Thyroid gland (tissue), 4 donors: Measurements from ENCODE around the gene ALPK1. TPM values are rescaled to one million over a fixed set of nuclear protein-coding genes. Genes with fewer than 3 reads are reported as not detected.
"Not testable (repeated sequence)": the region's sequence is repeated elsewhere in the genome, so short reads cannot be mapped to it uniquely, and the experiment has no call there.

Experiments used
- DNase-seq, 2 donors: peaks; one replicate each; pipeline ENCODE4 v3.0.0-alpha.2; 2019
- H3K27ac ChIP-seq, 3 donors: fragments of 200-600 bp; sonication (generic); 1 replicate in 2 of 3; 2 replicates in 1 of 3; pipeline ENCODE4 v1.5.1; 2016 to 2019; ENCODE audit warnings: mild to moderate bottlenecking in 1 of 3, moderate library complexity in 1 of 3
- H3K27me3 ChIP-seq: fragments of 200-600 bp; sonication (generic); one replicate; pipeline ENCODE4 v1.5.1; 2019
- H3K36me3 ChIP-seq, 2 donors: fragments of 200-600 bp; sonication (generic); one replicate each; pipeline ENCODE4 v1.5.1; 2016 to 2019
- H3K4me1 ChIP-seq, 2 donors: fragments of 200-600 bp; sonication (generic); one replicate each; pipeline ENCODE4 v1.5.1; 2017 to 2019
- H3K4me3 ChIP-seq, 3 donors: fragments of 200-600 bp; sonication (generic); replicated peaks in 1 of 3; 1 replicate in 2 of 3; 2 replicates in 1 of 3; pipeline ENCODE4 v1.5.1; 2016; ENCODE audit warnings: mild to moderate bottlenecking in 1 of 3
- H3K9me3 ChIP-seq: fragments of 200-600 bp; sonication (generic); one replicate; pipeline ENCODE4 v1.5.1; 2017
- CTCF ChIP-seq, 6 experiments: fragments of 200-600 bp in 3 of 6; fragments of 450-650 bp in 3 of 6; sonication (generic) in 3 of 6; IDR thresholded peaks; one replicate each; pipeline ENCODE4 v1.5.1; 2016 to 2019; ENCODE audit warnings: antibody characterized with exemption in 6 of 6, mild to moderate bottlenecking in 2 of 6, inconsistent platforms in 1 of 6, moderate library complexity in 1 of 6
- POLR2A ChIP-seq, 2 donors: fragments of 450-650 bp; IDR thresholded peaks; one replicate each; pipeline ENCODE4 v1.6.1; 2017; ENCODE audit warnings: antibody characterized with exemption in 2 of 2, mild to moderate bottlenecking in 2 of 2, moderate library complexity in 1 of 2
- WGBS, 2 donors: methylation state at CpG; one replicate each; pipeline ENCODE4 v1.1.5; 2017; 5-methylcytosine and 5-hydroxymethylcytosine counted together
- intact Hi-C: fragments of 100-400 bp; cut with DNase I; formaldehyde crosslinking; loops from one replicate; pipeline ENCODE4 v1.15.1; 2023
- total RNA-seq, 4 donors: library from RNA; depleted of rRNA; stranded (reverse); fragments of >200 nt; gene quantifications; one replicate each; pipeline ENCODE4 v1.2.3, GENCODE V29; 2016

ALPK1 gene
- total RNA-seq, 4 donors from 2014 or later, result 27.9 to 46.2 (median 32.7) TPM

GRCh38 chr4:112472318-112472717 lies 175.1 kb downstream of the ALPK1 start:
- H3K27me3 ChIP-seq, result no peaks in the 10 kb centered on the region
- H3K27ac ChIP-seq, result no peak overlapping the region
- H3K4me1 ChIP-seq, result no peaks in the 10 kb centered on the region
- TF ChIP-seq POLR2A (IDR thresholded peaks at IDR 0.05) (no peak), CTCF (IDR thresholded peaks at IDR 0.05) (no peak)
- H3K36me3 ChIP-seq, result no peaks in the 10 kb centered on the region
- no peak overlapping the region for H3K4me3 ChIP-seq
- no peaks in the 10 kb centered on the region for H3K9me3 ChIP-seq
- DNase-seq, result no peak
- intact Hi-C loops, result no loop called here

GRCh38 chr4:112473985-112474384 lies 176.8 kb downstream of the ALPK1 start:
- H3K9me3 ChIP-seq, result no peaks in the 10 kb centered on the region
- DNase-seq, result no peak
- intact Hi-C loops, result no loop called here
- 91 to 96% methylated on average over 2 of the region's 2 CpGs for WGBS, 2 donors
- no peaks in the 10 kb centered on the region for H3K4me1 ChIP-seq
- TF ChIP-seq POLR2A (IDR thresholded peaks at IDR 0.05), result no peak
- no peak for TF ChIP-seq CTCF (IDR thresholded peaks at IDR 0.05)
- H3K36me3 ChIP-seq, result no peaks in the 10 kb centered on the region
- H3K4me3 ChIP-seq, result no peak overlapping the region
- H3K27ac ChIP-seq, result no peak overlapping the region
- no peaks in the 10 kb centered on the region for H3K27me3 ChIP-seq

- no peak for DNase-seq
- H3K27me3 ChIP-seq, result no peaks in the 10 kb centered on the region
- intact Hi-C loops, result no loop called here
- H3K9me3 ChIP-seq, result no peaks in the 10 kb centered on the region
- WGBS, 2 donors, result 68 to 81% methylated on average over 5 of the region's 5 CpGs
- no peak overlapping the region for H3K4me3 ChIP-seq
- no peak overlapping the region for H3K27ac ChIP-seq
- H3K36me3 ChIP-seq, result no peaks in the 10 kb centered on the region
- H3K4me1 ChIP-seq, result no peaks in the 10 kb centered on the region
- TF ChIP-seq CTCF (IDR thresholded peaks at IDR 0.05) (no peak), POLR2A (IDR thresholded peaks at IDR 0.05) (no peak)
Observed at GRCh38 chr4:112485930-112486329, 188.8 kb downstream of the ALPK1 start.

- DNase-seq, intact Hi-C loops, H3K36me3 ChIP-seq, H3K4me1 ChIP-seq, H3K27ac ChIP-seq, H3K4me3 ChIP-seq, H3K9me3 ChIP-seq, H3K27me3 ChIP-seq: not testable (repeated sequence)
- WGBS, 2 donors, result 95 to 96% methylated on average over 2 to 3 of the region's 3 CpGs
Observed at GRCh38 chr4:112490808-112491207, 193.6 kb downstream of the ALPK1 start.

Other genes starting within 250 kb of the ALPK1 start
- gene FAM241A, start 151.9 kb upstream of the ALPK1 start, total RNA-seq, result 1 to 10 TPM; 3.4 to 9.9 (median 5.8) TPM
- 10 to 100 TPM; 15.0 to 20.4 (median 16.6) TPM for gene AP1AR, start 65.6 kb upstream of the ALPK1 start, total RNA-seq
- 10 to 100 TPM; 18.8 to 26.1 (median 21.0) TPM for gene TIFA, start 11.5 kb upstream of the ALPK1 start, total RNA-seq
- gene NEUROG2, start 218.8 kb downstream of the ALPK1 start, total RNA-seq, result not detected